Body of pancreas (tissue), 4 donors: ENCODE data around the gene BRAF.

Experiments
- CTCF ChIP-seq, 7 experiments: fragments of 450-650 bp in 4 of 7; fragments of 200-600 bp in 3 of 7; sonication (generic) in 3 of 7; IDR thresholded peaks; one replicate each; pipeline ENCODE4 v1.5.1; 2016 to 2019; ENCODE audit warnings: antibody characterized with exemption in 7 of 7
- POLR2A ChIP-seq, 3 donors: fragments of 450-650 bp; IDR thresholded peaks; one replicate each; pipeline ENCODE4 v1.6.1; 2016; ENCODE audit warnings: antibody characterized with exemption in 3 of 3, mild to moderate bottlenecking in 2 of 3

GRCh38 chr7:140841166-140841715, 83.5 kb downstream of the BRAF start:
- TF ChIP-seq POLR2A (IDR thresholded peaks at IDR 0.05) (no peak), CTCF (IDR thresholded peaks at IDR 0.05) (no peak)
